Ishikawa (cell line): ENCODE data around the gene FUNDC2.

Source experiments
- EP300 ChIP-seq: IDR thresholded peaks from 2 replicates; pipeline ENCODE4 v1.6.1; 2012; ENCODE audit warnings: borderline replicate concordance
- NFIC ChIP-seq: IDR thresholded peaks from 2 replicates; pipeline ENCODE4 v1.6.1; 2012
- TAF1 ChIP-seq: IDR thresholded peaks from 2 replicates; pipeline ENCODE4 v1.6.1; 2012; ENCODE audit warnings: low read depth, mild to moderate bottlenecking
- YY1 ChIP-seq: IDR thresholded peaks from 2 replicates; pipeline ENCODE4 v1.6.1; 2012; ENCODE audit warnings: low read depth

DNA sequence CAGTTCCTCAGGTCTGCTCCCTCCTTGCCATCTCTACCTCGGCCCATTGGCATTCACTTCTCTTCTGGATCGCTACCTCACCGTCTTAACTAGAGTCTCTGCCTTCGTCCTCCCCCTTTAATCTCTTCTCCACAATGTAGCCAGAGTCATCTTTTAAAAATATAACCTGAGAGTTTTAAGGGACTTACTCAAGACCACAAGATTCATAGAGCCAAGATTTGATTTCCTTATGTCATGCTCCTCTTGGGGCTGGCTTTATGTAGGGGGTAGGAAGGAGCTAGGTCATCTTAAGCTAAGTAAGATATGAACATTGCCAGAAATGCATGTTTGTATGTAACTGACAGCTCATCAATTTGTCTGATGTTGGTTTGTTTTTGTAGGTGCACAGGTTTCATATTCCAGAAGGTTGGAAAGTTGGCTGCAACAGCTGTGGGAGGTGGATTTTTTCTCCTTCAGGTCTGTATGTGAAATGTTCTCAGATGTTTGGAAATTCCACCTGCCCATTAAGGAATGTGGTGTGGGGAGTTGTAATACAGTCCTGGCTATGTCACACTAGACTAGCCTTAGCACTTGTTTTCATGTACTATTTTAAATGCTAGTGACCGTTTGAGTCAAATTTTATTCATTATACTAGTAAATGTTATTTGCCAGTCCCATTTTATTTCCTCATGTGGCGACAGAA lies 19.6 kb downstream of the FUNDC2 start:
- TF ChIP-seq TAF1 = no peak
- no peak for TF ChIP-seq EP300
- TF ChIP-seq NFIC = no peak
- TF ChIP-seq YY1 = no peak
